ENCODE measurements around the gene UBE2R2. TPM values are rescaled to one million over a fixed set of nuclear protein-coding genes. Genes with fewer than 3 reads are reported as not detected.
A peak's percentile ranks its signal among the peaks of the same experiment; 100 is the strongest.

The UBE2R2 gene
- total RNA-seq, 2 donors from 2014 or later, result 66.4 to 74.4 TPM

DNA sequence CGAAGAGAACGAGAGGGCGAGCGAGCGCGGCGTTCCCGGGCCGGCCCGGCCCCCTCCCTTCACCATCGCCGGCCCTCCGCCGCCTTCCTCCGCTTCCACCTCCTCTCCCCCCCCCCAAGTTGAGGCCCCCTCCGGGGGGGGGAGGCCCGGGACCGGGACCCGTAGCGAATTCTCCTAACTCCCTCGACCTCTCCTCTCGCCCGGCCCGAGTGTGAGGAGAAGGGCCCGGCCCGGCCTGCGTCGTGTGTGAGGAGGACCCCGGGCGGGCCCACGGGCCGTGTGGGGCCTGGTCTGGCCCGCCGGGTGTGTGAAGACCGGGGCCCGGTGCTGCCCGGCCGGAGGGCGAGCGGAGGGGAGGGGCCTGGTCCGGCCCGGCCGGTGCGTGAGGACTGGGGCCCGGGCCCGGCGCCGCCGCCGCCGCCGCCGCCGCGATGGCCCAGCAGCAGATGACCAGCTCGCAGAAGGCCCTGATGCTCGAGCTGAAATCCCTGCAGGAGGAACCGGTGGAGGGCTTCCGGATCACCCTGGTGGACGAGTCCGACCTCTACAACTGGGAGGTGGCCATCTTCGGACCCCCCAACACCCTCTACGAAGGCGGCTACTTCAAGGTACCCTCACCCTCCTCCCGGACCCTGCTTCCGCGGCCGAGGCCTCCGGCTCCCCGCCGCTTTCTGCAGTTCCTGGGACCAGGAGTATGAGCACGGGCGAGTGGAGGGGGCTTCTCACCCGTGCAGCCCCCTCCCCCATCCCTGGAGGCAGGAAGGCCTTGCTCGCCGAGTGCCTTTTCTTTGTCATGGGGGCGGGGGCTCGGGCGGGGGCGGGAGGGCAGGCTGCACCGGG is 587 bp downstream of the UBE2R2 start:
- H3K9me3 ChIP-seq (ENCODE audit: control insufficient read depth, low read length), result no peaks in the 10 kb centered on the region
- no peaks in the 10 kb centered on the region for H3K27me3 ChIP-seq (ENCODE audit: control insufficient read depth, insufficient read depth, low read length, poor library complexity, severe bottlenecking)
- peaks cover 2% of the 10 kb centered on the region for H3K36me3 Mint-ChIP-seq (ENCODE audit: low read depth)
- TF ChIP-seq, protein P1, sequence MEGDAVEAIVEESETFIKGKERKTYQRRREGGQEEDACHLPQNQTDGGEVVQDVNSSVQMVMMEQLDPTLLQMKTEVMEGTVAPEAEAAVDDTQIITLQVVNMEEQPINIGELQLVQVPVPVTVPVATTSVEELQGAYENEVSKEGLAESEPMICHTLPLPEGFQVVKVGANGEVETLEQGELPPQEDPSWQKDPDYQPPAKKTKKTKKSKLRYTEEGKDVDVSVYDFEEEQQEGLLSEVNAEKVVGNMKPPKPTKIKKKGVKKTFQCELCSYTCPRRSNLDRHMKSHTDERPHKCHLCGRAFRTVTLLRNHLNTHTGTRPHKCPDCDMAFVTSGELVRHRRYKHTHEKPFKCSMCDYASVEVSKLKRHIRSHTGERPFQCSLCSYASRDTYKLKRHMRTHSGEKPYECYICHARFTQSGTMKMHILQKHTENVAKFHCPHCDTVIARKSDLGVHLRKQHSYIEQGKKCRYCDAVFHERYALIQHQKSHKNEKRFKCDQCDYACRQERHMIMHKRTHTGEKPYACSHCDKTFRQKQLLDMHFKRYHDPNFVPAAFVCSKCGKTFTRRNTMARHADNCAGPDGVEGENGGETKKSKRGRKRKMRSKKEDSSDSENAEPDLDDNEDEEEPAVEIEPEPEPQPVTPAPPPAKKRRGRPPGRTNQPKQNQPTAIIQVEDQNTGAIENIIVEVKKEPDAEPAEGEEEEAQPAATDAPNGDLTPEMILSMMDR (conservative IDR thresholded peaks at IDR 0.05), result peak; percentile 63
- H3K27ac ChIP-seq (ENCODE audit: low read depth, low read length), result peak overlapping the region; percentile 97
- peaks cover 6% of the 10 kb centered on the region for H3K4me1 ChIP-seq (ENCODE audit: control insufficient read depth, insufficient read depth, low read length)
- peak overlapping the region; percentile 82 for H3K4me3 Mint-ChIP-seq
- peak overlapping the region; percentile 92 for H3K9ac ChIP-seq (ENCODE audit: extremely low read depth, low read length, poor library complexity, severe bottlenecking)
- 0% methylated on average over 26 to 80 of the region's 81 CpGs for WGBS, 2 experiments (ENCODE audit: insufficient coverage in 1 of 2, insufficient read length in 1 of 2)
- peak; percentile 90 for DNase-seq
- no peaks in the 10 kb centered on the region for H3K9me3 Mint-ChIP-seq
- H3K27me3 Mint-ChIP-seq (ENCODE audit: insufficient read depth), result no peaks in the 10 kb centered on the region
- H3K27ac Mint-ChIP-seq, result peak overlapping the region; percentile 89
- H3K4me3 ChIP-seq (ENCODE audit: low read length), result peak overlapping the region; percentile 100
- H3K4me1 Mint-ChIP-seq, result peaks cover 21% of the 10 kb centered on the region
- no peaks in the 10 kb centered on the region for H3K36me3 ChIP-seq (ENCODE audit: control insufficient read depth, insufficient read depth, low read length)

DNA sequence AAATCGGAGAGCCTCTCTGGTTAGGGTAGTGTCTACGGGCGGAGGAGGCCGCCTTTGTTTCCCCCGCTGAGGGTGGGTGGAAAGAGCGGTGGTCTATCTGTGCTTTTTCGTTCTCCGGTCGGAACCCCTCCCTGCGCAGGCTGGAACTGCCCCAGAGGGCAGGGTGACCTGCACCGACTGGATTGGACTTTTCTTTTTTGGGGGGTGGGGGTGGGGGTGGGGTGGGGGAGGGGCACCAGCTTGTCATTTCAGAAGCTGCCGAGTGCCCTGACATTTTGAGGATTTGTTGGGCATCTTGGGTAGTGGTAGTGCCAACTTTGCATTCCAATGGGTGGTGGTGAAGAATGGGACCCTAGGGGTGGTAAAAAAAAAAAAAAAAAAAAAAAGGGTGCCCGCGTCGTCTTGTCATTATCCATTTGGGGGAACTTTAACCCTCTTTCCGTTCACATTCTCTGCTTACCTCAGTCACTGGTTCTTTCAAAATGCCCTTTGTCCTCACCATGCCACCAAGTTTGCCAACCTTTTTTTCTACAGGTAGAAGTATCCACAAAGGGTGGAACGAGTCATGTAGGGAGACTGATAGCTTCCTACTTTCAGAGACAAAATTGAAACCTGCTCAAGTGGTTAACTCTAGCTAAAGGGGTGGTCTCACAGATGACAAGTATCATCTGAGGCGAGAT is 1.3 kb downstream of the UBE2R2 start:
- DNase-seq, result no peak

DNA sequence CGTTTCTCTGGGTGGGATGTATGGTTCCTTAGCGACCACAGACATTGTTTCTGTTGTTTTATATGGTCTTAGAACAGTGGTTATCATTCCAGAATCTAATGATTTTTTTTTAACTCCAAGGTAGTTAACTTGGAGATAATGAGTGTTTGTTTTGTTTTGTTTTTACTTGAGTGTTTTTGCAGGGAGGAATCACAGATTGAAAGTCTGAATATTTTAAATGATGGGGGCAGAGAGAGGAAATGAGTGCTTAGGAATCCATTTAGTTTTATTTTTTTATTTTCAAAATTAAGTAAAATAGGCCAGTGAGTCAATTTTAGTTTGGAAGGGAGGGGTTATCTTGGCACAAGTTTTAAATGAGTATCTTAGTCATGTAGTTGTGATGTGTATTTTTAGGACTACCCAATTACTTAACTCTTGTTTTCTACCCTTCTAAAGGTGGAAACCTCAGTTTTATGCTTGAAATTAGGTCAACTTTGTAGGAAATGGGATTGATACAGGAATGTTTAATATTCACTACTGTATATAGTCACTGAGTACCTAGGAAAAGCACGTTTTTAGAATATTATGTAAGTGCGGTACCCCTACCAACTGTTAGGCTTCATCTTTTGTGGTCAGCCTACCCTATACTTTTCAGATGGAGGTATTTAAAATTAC is 2.0 kb downstream of the UBE2R2 start:
- Histone ChIP-seq H3K4me1 (ENCODE audit: control insufficient read depth, insufficient read depth, low read length) (peaks cover 6% of the 10 kb centered on the region), H3K4me3 (ENCODE audit: low read length) (peak overlapping the region; percentile 100), H3K27ac (ENCODE audit: low read depth, low read length) (no peak overlapping the region), H3K9me3 (ENCODE audit: control insufficient read depth, low read length) (no peaks in the 10 kb centered on the region), H3K9ac (ENCODE audit: extremely low read depth, low read length, poor library complexity, severe bottlenecking) (peak overlapping the region; percentile 92), H3K36me3 (ENCODE audit: control insufficient read depth, insufficient read depth, low read length) (no peaks in the 10 kb centered on the region), H3K27me3 (ENCODE audit: control insufficient read depth, insufficient read depth, low read length, poor library complexity, severe bottlenecking) (no peaks in the 10 kb centered on the region)
- peaks cover 7% of the 10 kb centered on the region for H3K36me3 Mint-ChIP-seq (ENCODE audit: low read depth)
- H3K27me3 Mint-ChIP-seq (ENCODE audit: insufficient read depth), result no peaks in the 10 kb centered on the region
- TF ChIP-seq, protein P1 (conservative IDR thresholded peaks at IDR 0.05), result no peak
- peaks cover 21% of the 10 kb centered on the region for H3K4me1 Mint-ChIP-seq
- DNase-seq, result no peak
- H3K9me3 Mint-ChIP-seq, result no peaks in the 10 kb centered on the region
- H3K4me3 Mint-ChIP-seq, result peak overlapping the region; percentile 82
- H3K27ac Mint-ChIP-seq, result peak overlapping the region; percentile 89
- WGBS, 2 experiments (ENCODE audit: insufficient coverage in 1 of 2, insufficient read length in 1 of 2), result 10 to 44% methylated on average over 2 to 4 of the region's 4 CpGs

More for the DNA sequence above, 1.3 kb downstream of the UBE2R2 start:
- H3K4me3 Mint-ChIP-seq, result peak overlapping the region; percentile 82
- Histone ChIP-seq H3K36me3 (ENCODE audit: control insufficient read depth, insufficient read depth, low read length) (no peaks in the 10 kb centered on the region), H3K9ac (ENCODE audit: extremely low read depth, low read length, poor library complexity, severe bottlenecking) (peak overlapping the region; percentile 92), H3K27ac (ENCODE audit: low read depth, low read length) (peak overlapping the region; percentile 97), H3K27me3 (ENCODE audit: control insufficient read depth, insufficient read depth, low read length, poor library complexity, severe bottlenecking) (no peaks in the 10 kb centered on the region), H3K9me3 (ENCODE audit: control insufficient read depth, low read length) (no peaks in the 10 kb centered on the region), H3K4me1 (ENCODE audit: control insufficient read depth, insufficient read depth, low read length) (peaks cover 6% of the 10 kb centered on the region), H3K4me3 (ENCODE audit: low read length) (peak overlapping the region; percentile 100)
- H3K27ac Mint-ChIP-seq, result peak overlapping the region; percentile 89
- TF ChIP-seq, protein P1 (conservative IDR thresholded peaks at IDR 0.05), result no peak
- peaks cover 2% of the 10 kb centered on the region for H3K36me3 Mint-ChIP-seq (ENCODE audit: low read depth)
- no peaks in the 10 kb centered on the region for H3K9me3 Mint-ChIP-seq
- H3K4me1 Mint-ChIP-seq, result peaks cover 21% of the 10 kb centered on the region
- WGBS, 2 experiments (ENCODE audit: insufficient coverage in 1 of 2, insufficient read length in 1 of 2), result 0 to 1% methylated on average over 6 to 16 of the region's 18 CpGs
- no peaks in the 10 kb centered on the region for H3K27me3 Mint-ChIP-seq (ENCODE audit: insufficient read depth)
